GM23338 (cell line): Measurements from ENCODE around the gene KRT7. TPM values are rescaled to one million over a fixed set of nuclear protein-coding genes. Genes with fewer than 3 reads are reported as not detected.

Experiments used
- ATAC-seq: fragments of 200-7000 bp; cut with Tn5 transposase; 3 replicates; pipeline ENCODE4 v1.9.1; 2020
- DNase-seq: peaks from one replicate; pipeline ENCODE4 v3.0.0-alpha.2; 2015; ENCODE audit warnings: low spot score
- H2AFZ ChIP-seq: fragments of 200-600 bp; sonication (generic); 2 replicates; pipeline ENCODE4 v1.8.0; 2016; ENCODE audit warnings: antibody characterized with exemption, mild to moderate bottlenecking, moderate library complexity
- H3F3A ChIP-seq: fragments of 200-600 bp; sonication (generic); replicated peaks from 2 replicates; pipeline ENCODE4 v1.8.0; 2017; ENCODE audit warnings: antibody characterized with exemption, mixed run types, low read depth
- H3K27ac ChIP-seq: fragments of 200-600 bp; sonication (generic); 2 replicates; pipeline ENCODE4 v1.6.1; 2016; ENCODE audit warnings: low read depth
- H3K27me3 ChIP-seq: fragments of 200-600 bp; sonication (generic); 2 replicates; pipeline ENCODE4 v1.8.0; 2016; ENCODE audit warnings: mild to moderate bottlenecking, mixed run types, moderate library complexity; ENCODE audit not compliant: insufficient read depth
- H3K36me3 ChIP-seq: fragments of 200-600 bp; sonication (generic); 2 replicates; pipeline ENCODE4 v1.8.0; 2016; ENCODE audit warnings: mild to moderate bottlenecking; ENCODE audit not compliant: insufficient read depth
- H3K4me1 ChIP-seq: fragments of 200-600 bp; sonication (generic); 2 replicates; pipeline ENCODE4 v1.8.0; 2016; ENCODE audit warnings: mild to moderate bottlenecking, moderate library complexity; ENCODE audit not compliant: insufficient read depth
- H3K4me2 ChIP-seq: fragments of 200-600 bp; sonication (generic); 2 replicates; pipeline ENCODE4 v1.7.1; 2017; ENCODE audit warnings: mixed run types
- H3K4me3 ChIP-seq: fragments of 200-600 bp; sonication (generic); 2 replicates; pipeline ENCODE4 v1.6.1; 2016; ENCODE audit warnings: mixed run types
- H3K79me2 ChIP-seq: fragments of 200-600 bp; sonication (generic); replicated peaks from 2 replicates; pipeline ENCODE4 v1.8.0; 2017; ENCODE audit warnings: mild to moderate bottlenecking; ENCODE audit not compliant: insufficient read depth
- H3K9me2 ChIP-seq: fragments of 200-600 bp; sonication (generic); 2 replicates; pipeline ENCODE4 v1.8.0; 2017; ENCODE audit not compliant: insufficient read depth
- H4K20me1 ChIP-seq: fragments of 200-600 bp; sonication (generic); replicated peaks from 2 replicates; pipeline ENCODE4 v1.8.0; 2017; ENCODE audit warnings: mild to moderate bottlenecking; ENCODE audit not compliant: insufficient read depth
- H3K27ac Mint-ChIP-seq: 2 replicates; pipeline ENCODE4 v1.8.0; 2020; ENCODE audit warnings: inconsistent platforms, mild to moderate bottlenecking, moderate library complexity, mixed read lengths
- H3K27me3 Mint-ChIP-seq: 3 replicates; pipeline ENCODE4 v1.8.0; 2022; ENCODE audit warnings: low read depth, mild to moderate bottlenecking, moderate library complexity, mixed read lengths, inconsistent platforms; ENCODE audit not compliant: insufficient read depth, poor library complexity
- H3K36me3 Mint-ChIP-seq: 3 replicates; pipeline ENCODE4 v1.8.0; 2021; ENCODE audit warnings: low read depth, mild to moderate bottlenecking, inconsistent platforms, moderate library complexity, mixed read lengths
- H3K4me1 Mint-ChIP-seq: 3 replicates; pipeline ENCODE4 v1.8.0; 2020; ENCODE audit warnings: mild to moderate bottlenecking, inconsistent platforms, mixed read lengths
- H3K4me3 Mint-ChIP-seq: 3 replicates; pipeline ENCODE4 v1.8.0; 2021; ENCODE audit warnings: moderate library complexity, mild to moderate bottlenecking, inconsistent platforms, mixed read lengths
- H3K9me3 Mint-ChIP-seq: 3 replicates; pipeline ENCODE4 v1.8.0; 2020; ENCODE audit warnings: moderate library complexity, mild to moderate bottlenecking, inconsistent platforms, mixed read lengths
- CREB1 ChIP-seq: fragments of 250-450 bp; sonication (Bioruptor Pico); IDR thresholded peaks from 2 replicates; pipeline ENCODE4 v1.5.0; 2020; ENCODE audit warnings: low read depth, mild to moderate bottlenecking, moderate library complexity
- CTCF ChIP-seq, 2 experiments: fragments of 200-600 bp in 1 of 2; sonication (generic) in 1 of 2; conservative IDR thresholded peaks; 2 replicates each; pipeline versions ENCODE4 v1.5.1 to v1.6.1; 2016 to 2017; ENCODE audit warnings: antibody characterized with exemption in 2 of 2, low read depth in 2 of 2, mild to moderate bottlenecking in 2 of 2, moderate library complexity in 1 of 2
- EZH2 ChIP-seq: fragments of 200-600 bp; sonication (generic); IDR thresholded peaks from one replicate; pipeline ENCODE4 v1.8.0; 2017; ENCODE audit warnings: antibody characterized with exemption, mild to moderate bottlenecking, low read depth; ENCODE audit not compliant: unreplicated experiment
- EZH2phosphoT487 ChIP-seq: fragments of 200-600 bp; sonication (generic); IDR thresholded peaks from one replicate; pipeline ENCODE4 v1.8.1; 2018; ENCODE audit warnings: antibody characterized with exemption; ENCODE audit not compliant: unreplicated experiment
- NANOG ChIP-seq: IDR thresholded peaks from 2 replicates; pipeline ENCODE4 v1.6.1; 2016; ENCODE audit warnings: antibody characterized with exemption, borderline replicate concordance
- POLR2AphosphoS5 ChIP-seq: IDR thresholded peaks from 2 replicates; pipeline ENCODE4 v1.6.1; 2016; ENCODE audit warnings: antibody characterized with exemption, low read depth
- REST ChIP-seq: IDR thresholded peaks from one replicate; pipeline ENCODE4 v1.6.1; 2018; ENCODE audit warnings: antibody characterized with exemption; ENCODE audit not compliant: unreplicated experiment
- STAT1 ChIP-seq: IDR thresholded peaks from one replicate; pipeline ENCODE4 v1.6.1; 2016; ENCODE audit warnings: antibody characterized with exemption; ENCODE audit not compliant: unreplicated experiment
- ZNF114 ChIP-seq: fragments of 250-450 bp; sonication (Bioruptor Pico); IDR thresholded peaks from 2 replicates; pipeline ENCODE4 v1.5.0; 2020; ENCODE audit warnings: mild to moderate bottlenecking, moderate library complexity
- ZNF331 ChIP-seq: fragments of 250-450 bp; sonication (Bioruptor Pico); IDR thresholded peaks from 2 replicates; pipeline ENCODE4 v1.5.0; 2020; ENCODE audit warnings: low read depth, mild to moderate bottlenecking, moderate library complexity
- polyA plus RNA-seq: library from polyadenylated mRNA; unstranded; fragments of >200 nt; fragmentation: Nextera tagmentation; extraction: Ambion mirVana; gene quantifications from 2 replicates; pipeline ENCODE4 v1.2.1, GENCODE V29; 2016
- total RNA-seq: library from RNA; depleted of rRNA; stranded (reverse); fragments of >200 nt; shearing (Covaris generic); gene quantifications from 2 replicates; pipeline ENCODE4 v1.2.3, GENCODE V29; 2014
- TF ChIP-seq, protein P1 (sequence below): IDR thresholded peaks from 2 replicates; pipeline ENCODE4 v1.6.1; 2016; ENCODE audit warnings: antibody characterized with exemption
- TF ChIP-seq, protein P2 (sequence below): fragments of 250-450 bp; sonication (Bioruptor Pico); IDR thresholded peaks from 2 replicates; pipeline ENCODE4 v1.5.0; 2020; ENCODE audit warnings: mild to moderate bottlenecking, moderate library complexity

KRT7 gene
- total and polyA plus RNA-seq, 2 experiments from 2014 or later: 6.5 to 9.4 TPM

DNA sequence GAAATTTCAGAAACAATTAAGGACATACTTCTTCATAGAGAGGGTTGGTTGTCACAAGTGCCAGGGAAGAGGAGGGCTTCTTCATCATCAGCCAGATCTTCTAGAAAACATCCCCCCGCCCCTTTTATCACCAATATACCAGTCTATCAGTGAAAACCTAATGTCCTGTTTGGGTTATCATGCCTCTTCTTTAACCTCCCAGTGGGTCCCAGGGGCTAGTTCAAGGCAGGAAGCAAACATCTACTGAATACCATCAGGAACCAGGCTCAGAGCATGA lies 28.1 kb downstream of the KRT7 start (continued):
- TF ChIP-seq REST (no peak), POLR2AphosphoS5 (no peak), CREB1 (no peak), EZH2phosphoT487 (no peak), ZNF114 (CRISPR knock-in tag) (no peak), STAT1 (no peak), NANOG (no peak), ZNF331 (no peak), CTCF (conservative IDR thresholded peaks at IDR 0.05; ENCODE audit: low read depth in 2 of 2) (no peak)

- Histone ChIP-seq H4K20me1 (no peaks in the 10 kb centered on the region; the same call in 1 of the 2 replicates), H3K79me2 (no peaks in the 10 kb centered on the region), H2AFZ (no peak overlapping the region), H3K4me1 (no peaks in the 10 kb centered on the region), H3K36me3 (no peaks in the 10 kb centered on the region), H3K27ac (no peak overlapping the region), H3K4me3 (no peak overlapping the region), H3K9me2 (peaks cover 5% of the 10 kb centered on the region), H3K4me2 (no peak overlapping the region), H3K27me3 (peaks cover 29% of the 10 kb centered on the region), H3F3A (no peaks in the 10 kb centered on the region)
- H3K4me1 Mint-ChIP-seq: peaks cover 7% of the 10 kb centered on the region
- H3K36me3 Mint-ChIP-seq: peaks cover 4% of the 10 kb centered on the region; the same call in 1 of the 3 replicates
- peaks cover 36% of the 10 kb centered on the region for H3K9me3 Mint-ChIP-seq
- H3K4me3 Mint-ChIP-seq: no peak overlapping the region
- H3K27me3 Mint-ChIP-seq: peaks cover 26% of the 10 kb centered on the region
- no peak for DNase-seq
- H3K27ac Mint-ChIP-seq: no peak overlapping the region
- ATAC-seq: no peak
- TF ChIP-seq CREB1 (no peak), EZH2 (no peak), EZH2phosphoT487 (no peak), ZNF114 (CRISPR knock-in tag) (no peak)
- TF ChIP-seq, protein P1, sequence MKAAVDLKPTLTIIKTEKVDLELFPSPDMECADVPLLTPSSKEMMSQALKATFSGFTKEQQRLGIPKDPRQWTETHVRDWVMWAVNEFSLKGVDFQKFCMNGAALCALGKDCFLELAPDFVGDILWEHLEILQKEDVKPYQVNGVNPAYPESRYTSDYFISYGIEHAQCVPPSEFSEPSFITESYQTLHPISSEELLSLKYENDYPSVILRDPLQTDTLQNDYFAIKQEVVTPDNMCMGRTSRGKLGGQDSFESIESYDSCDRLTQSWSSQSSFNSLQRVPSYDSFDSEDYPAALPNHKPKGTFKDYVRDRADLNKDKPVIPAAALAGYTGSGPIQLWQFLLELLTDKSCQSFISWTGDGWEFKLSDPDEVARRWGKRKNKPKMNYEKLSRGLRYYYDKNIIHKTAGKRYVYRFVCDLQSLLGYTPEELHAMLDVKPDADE: no peak
- TF ChIP-seq, protein P2, sequence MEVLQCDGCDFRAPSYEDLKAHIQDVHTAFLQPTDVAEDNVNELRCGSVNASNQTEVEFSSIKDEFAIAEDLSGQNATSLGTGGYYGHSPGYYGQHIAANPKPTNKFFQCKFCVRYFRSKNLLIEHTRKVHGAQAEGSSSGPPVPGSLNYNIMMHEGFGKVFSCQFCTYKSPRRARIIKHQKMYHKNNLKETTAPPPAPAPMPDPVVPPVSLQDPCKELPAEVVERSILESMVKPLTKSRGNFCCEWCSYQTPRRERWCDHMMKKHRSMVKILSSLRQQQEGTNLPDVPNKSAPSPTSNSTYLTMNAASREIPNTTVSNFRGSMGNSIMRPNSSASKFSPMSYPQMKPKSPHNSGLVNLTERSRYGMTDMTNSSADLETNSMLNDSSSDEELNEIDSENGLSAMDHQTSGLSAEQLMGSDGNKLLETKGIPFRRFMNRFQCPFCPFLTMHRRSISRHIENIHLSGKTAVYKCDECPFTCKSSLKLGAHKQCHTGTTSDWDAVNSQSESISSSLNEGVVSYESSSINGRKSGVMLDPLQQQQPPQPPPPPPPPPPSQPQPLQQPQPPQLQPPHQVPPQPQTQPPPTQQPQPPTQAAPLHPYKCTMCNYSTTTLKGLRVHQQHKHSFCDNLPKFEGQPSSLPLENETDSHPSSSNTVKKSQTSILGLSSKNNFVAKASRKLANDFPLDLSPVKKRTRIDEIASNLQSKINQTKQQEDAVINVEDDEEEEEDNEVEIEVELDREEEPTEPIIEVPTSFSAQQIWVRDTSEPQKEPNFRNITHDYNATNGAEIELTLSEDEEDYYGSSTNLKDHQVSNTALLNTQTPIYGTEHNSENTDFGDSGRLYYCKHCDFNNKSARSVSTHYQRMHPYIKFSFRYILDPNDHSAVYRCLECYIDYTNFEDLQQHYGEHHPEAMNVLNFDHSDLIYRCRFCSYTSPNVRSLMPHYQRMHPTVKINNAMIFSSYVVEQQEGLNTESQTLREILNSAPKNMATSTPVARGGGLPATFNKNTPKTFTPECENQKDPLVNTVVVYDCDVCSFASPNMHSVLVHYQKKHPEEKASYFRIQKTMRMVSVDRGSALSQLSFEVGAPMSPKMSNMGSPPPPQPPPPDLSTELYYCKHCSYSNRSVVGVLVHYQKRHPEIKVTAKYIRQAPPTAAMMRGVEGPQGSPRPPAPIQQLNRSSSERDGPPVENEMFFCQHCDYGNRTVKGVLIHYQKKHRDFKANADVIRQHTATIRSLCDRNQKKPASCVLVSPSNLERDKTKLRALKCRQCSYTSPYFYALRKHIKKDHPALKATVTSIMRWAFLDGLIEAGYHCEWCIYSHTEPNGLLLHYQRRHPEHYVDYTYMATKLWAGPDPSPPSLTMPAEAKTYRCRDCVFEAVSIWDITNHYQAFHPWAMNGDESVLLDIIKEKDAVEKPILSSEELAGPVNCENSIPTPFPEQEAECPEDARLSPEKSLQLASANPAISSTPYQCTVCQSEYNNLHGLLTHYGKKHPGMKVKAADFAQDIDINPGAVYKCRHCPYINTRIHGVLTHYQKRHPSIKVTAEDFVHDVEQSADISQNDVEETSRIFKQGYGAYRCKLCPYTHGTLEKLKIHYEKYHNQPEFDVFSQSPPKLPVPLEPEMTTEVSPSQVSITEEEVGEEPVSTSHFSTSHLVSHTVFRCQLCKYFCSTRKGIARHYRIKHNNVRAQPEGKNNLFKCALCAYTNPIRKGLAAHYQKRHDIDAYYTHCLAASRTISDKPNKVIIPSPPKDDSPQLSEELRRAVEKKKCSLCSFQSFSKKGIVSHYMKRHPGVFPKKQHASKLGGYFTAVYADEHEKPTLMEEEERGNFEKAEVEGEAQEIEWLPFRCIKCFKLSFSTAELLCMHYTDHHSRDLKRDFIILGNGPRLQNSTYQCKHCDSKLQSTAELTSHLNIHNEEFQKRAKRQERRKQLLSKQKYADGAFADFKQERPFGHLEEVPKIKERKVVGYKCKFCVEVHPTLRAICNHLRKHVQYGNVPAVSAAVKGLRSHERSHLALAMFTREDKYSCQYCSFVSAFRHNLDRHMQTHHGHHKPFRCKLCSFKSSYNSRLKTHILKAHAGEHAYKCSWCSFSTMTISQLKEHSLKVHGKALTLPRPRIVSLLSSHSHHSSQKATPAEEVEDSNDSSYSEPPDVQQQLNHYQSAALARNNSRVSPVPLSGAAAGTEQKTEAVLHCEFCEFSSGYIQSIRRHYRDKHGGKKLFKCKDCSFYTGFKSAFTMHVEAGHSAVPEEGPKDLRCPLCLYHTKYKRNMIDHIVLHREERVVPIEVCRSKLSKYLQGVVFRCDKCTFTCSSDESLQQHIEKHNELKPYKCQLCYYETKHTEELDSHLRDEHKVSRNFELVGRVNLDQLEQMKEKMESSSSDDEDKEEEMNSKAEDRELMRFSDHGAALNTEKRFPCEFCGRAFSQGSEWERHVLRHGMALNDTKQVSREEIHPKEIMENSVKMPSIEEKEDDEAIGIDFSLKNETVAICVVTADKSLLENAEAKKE (CRISPR knock-in tag): no peak
Measured at GRCh38 chr12:52262286-52262685, 29.2 kb downstream of the KRT7 start.
